DMS 273 treated with DMSO at 0.1 percent for 48 hours (cell line): ENCODE measurements around the gene B3GALT2.
A peak's percentile ranks its signal among the peaks of the same experiment; 100 is the strongest.
"Not testable (repeated sequence)": the region's sequence is repeated elsewhere in the genome, so short reads cannot be mapped to it uniquely, and the experiment has no call there.

Source experiments
- DNase-seq: peaks from one replicate; lab custom pipeline; 2025; lab: John Stamatoyannopoulos, UW

Gene B3GALT2, protein sequence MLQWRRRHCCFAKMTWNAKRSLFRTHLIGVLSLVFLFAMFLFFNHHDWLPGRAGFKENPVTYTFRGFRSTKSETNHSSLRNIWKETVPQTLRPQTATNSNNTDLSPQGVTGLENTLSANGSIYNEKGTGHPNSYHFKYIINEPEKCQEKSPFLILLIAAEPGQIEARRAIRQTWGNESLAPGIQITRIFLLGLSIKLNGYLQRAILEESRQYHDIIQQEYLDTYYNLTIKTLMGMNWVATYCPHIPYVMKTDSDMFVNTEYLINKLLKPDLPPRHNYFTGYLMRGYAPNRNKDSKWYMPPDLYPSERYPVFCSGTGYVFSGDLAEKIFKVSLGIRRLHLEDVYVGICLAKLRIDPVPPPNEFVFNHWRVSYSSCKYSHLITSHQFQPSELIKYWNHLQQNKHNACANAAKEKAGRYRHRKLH

DNA sequence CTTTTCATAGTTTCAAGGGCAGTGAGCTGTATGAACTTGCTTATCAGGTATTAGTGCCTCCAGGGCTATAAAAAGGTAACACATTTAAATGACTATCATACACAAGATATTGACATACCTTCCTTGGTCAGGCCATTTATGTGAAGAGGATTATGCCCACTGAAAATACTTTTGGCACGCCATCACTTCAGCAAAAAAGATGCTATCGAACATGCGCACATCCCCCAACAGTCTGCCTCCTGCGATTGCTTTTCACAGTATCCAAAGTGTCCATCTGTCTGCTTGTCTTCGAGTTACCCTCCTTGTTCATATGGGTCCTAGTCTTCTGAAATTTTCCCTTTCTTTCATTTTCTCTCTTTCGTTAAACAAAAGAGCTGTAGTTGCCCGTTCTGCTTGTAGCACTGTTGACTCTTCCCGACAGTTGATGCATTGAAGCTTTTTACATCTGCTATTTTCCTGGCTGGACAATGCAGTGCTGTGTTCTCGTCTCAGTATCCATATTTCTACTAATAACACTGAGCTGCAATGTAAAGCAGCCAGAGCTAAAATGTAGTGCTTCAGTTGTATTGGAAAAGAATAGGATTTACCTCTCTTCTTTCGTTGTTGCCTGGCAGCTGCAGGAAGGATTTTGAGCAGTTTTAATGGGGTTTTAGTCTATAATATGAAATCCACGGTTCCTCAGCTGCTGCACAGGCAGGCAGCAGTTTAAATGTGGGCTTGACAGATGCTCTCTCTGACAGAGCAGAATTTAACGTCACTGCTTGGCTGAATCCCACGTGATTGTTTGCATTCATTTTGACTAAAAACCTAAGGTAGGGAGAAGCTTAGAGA lies at the start of gene B3GALT2:
Gene B3GALT2 (minus strand): TSS at position 713 of the 831 bp plus-strand sequence. CDS start 5,051 bp downstream, outside the sequence.
- peak; percentile 73 for DNase-seq

DNA sequence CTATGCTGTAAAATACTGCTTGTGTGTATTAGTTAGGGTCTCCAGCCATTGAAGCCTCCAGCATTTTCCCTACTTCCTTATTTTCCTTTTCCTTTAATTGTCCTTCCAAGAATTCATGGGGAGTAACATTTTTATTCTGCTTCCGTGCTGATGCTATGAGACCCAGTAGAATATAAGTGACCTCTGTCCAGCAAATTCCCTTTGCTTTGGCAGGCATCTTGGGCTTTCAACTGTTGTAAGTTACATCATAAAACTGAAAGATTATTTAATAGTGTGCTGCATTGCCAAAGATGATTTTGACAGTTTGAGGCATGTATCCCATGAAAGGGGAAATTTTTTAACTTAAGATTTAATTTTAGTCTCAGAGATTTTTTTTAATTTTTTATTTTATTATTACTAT lies 48.1 kb upstream of the B3GALT2 start:
- no peak for DNase-seq

DNA sequence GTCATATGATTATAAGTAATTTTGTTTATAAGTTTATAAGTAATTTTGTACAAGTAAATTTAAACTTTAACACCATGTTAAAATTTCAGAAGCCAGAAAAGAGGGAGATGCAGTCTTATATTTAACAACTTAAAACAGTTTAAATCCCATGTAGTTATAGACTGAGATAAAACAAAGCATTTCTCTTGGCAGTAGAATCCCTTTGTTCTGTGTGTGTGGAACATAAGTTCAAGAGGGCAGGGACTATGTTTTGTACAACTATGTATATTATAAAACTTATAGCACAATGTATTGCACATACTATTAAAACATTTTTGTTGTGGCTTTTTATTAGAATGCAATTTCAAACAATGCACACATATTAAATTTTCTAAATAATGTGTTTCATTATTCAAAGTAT lies 44.7 kb upstream of the B3GALT2 start:
- DNase-seq: not testable (repeated sequence)

DNA sequence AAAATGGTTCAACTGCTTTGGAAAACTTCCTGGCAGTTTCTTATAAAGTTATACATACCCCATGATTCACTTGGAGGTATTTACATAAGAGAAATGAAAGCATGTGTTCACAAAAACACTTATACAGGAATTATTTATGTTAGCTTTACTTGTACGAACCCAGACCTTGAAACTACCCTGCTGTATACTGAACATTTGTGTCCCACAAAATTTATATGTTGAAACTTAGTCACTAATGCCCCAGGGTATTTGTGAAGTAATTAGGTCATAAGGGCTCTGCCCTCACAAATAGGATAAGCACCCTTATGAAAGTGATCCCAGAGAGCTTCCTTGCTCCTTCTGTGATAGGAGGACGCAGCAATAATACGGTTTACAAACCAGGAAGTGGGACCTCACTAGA lies 42.7 kb upstream of the B3GALT2 start:
- no peak for DNase-seq

DNA sequence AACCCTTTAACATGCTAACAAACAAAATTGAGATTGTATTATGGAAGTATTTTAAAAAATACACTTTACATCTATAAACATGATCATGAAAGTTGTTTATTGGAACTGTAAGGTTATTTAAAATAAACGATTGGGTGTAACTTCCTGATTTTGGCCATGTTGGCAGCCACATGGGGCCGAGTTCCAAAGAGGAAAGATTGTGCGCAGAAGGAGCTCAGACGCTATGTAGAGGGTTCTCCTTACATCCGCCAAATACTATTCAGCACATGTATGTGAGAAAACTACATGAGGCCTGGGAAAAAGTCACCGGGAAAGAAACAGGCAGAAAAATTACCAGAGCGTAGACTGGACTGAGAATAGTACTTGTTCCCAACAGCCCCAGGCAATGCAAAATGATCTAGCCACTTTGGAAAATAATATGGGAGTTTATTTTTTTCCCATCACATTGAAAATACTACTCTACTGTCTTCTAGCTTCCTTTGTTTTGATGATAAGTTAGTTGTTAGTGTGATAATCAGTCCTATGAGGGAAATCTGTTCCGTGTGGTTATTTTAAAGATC lies 35.7 kb upstream of the B3GALT2 start:
- no peak for DNase-seq

DNA sequence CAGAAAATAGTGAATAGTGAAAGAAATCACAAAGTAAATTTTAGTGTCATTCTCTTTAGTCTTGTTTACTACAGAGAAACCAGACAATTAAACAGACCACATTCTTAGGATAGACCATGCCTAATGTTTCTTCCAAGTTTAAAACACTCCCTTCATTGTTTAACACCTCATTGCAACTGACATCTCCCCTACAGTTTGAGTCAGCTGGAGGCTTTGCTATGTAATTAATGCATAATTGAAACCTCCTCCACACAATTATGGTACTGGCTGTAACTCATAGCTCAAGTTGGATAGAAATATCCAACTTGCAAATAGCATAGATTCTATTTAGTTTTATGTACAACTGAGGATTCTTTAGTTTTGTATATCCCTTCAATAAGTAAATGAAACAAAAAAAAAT lies 35.2 kb upstream of the B3GALT2 start:
- no peak for DNase-seq

DNA sequence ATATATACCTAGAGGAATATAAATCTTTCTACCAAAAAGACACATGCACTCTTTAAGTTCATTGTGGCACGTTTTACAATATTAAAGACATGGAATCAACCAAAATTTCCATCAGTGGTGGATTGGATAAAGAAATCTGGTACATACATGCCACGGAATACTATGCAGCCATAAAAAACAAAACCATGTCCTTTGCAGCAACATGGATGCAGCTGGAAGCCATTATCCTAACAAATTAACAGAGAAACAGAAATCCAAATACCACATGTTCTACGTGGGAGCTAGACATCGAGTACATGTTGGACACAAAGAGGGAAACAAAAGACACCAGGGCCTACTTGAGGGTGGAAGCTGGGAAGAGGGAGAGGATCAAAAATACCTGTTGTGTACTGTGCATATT lies 33.0 kb upstream of the B3GALT2 start:
- DNase-seq: no peak

DNA sequence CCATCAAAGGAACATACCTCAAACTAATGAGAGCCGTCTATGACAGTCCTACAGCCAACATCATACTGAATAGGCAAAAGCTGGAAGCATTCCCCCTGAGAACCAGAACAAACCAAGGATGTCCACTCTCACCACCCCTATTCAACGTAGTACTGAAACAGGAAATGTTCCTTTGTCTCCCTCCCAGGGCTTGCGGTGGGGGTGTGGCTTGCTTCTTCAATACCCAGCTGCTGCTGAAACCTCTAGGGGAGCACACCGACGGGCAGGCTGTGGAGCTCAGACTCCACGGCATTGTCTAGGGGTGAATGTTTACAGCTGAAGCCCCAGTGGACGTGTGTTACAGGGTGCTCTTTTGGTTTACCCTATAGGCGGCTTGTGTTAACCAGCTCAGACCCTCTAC lies 30.5 kb upstream of the B3GALT2 start:
- no peak for DNase-seq

DNA sequence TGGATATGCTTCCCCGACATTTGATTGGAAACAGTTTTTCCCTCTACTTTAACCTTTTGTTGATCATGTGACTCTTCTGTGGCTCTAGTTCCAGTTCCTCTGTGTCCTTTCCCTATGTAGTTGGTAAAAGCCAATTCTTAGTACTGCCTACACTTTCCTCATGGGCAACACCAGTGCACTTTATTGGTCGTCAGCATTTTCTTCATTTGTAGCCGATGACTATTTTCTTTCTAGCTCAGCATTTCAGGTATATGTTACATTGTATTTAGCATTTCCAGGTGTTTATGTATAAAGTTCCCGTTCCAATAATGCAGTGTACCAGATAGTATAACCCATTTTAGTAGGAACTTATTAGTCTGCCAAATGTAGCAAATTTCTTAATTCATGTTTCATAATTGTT lies 27.6 kb upstream of the B3GALT2 start:
- DNase-seq: no peak

DNA sequence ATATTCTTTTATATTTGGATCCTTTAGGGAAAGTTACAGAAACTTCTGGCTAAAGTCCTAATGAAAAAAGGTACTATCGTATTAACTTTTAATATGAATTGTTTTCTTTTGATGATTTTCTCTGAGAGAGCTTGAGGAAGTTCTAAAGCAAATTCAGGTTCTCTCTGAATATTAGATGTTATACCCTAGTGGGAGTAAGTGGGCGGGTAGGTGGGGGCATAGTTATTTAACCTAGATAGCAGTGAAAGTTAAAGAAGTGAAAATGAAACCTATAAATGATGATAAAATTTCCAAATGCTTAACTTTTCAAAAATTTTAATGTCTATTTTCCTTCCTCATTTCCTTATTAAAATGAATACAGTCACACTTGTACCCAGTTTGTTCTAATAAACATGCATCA lies 26.2 kb upstream of the B3GALT2 start:
- DNase-seq: no peak

DNA sequence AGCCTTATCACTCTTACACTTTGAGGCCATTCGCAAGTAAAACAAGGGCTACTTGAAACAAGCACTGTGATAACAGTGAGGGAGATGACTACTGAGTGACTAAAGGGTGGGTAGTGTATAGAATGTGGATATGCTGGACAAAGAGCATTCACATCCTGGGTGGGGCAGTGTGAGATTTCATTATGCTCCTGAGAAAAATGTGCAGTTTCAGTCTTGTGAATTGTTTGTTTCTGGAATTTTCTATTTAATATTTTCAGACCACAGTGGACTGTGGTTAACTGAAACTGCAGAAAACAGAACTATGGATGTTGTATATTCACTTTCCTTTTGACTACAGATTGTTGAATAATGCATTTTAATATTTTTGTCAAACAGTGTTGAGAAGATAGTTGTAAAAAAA lies 25.1 kb upstream of the B3GALT2 start:
- DNase-seq: no peak

DNA sequence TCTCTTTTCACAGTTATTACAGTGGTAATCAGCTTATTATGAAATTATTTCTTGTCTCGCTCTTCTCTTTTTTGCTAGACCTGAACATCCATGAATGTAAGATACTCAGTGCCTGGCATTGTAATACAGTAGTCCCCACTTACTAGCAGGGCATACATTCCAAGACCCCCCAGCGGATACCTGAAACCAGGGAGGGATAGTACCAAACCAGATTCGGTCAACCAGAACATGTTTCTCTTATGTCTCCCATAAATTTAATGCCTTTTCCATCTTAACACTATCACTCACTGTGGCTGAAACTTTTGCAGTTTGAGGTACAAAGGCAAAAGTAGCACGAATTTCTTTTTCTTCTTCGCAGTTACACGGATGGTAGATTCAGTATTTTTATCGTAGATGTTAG lies 24.6 kb upstream of the B3GALT2 start:
- no peak for DNase-seq

DNA sequence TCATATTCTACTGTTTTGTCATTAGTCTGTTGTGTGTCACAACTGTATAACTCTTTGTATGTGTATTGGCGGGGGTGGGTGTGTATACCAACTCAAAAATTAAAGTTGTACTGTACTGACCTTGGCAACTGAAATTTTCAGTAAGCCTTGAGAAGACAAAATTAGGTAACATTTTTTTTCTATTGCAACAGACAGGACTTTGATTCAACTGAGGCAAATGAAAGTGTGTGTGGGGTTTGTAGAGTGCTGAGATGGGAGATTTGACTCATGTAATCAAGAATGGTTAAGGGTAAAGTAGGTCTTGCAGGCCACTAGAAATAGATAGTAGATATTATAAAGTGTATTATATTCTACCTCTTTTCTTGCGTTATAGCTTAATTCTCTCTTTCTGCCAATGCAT lies 14.6 kb upstream of the B3GALT2 start:
- no peak for DNase-seq

DNA sequence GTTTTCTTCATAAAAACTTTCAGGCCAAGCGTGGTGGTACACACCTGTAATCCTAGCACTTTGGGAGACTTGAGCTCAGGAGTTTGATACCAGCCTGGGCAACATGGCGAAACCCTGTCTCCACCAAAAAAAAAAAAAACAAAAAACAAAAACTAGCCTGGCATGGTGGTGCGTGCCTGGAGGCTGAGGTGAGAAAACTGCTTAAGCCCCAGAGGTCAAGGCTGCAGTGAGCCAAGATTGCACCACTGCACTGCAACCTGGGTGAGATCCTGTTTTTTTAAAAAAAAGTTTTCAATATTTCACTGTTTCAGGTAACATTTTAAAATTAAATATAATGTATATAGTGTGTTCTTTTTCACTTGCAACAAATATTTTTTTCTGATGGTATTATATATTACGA lies 13.5 kb upstream of the B3GALT2 start:
- DNase-seq: no peak

DNA sequence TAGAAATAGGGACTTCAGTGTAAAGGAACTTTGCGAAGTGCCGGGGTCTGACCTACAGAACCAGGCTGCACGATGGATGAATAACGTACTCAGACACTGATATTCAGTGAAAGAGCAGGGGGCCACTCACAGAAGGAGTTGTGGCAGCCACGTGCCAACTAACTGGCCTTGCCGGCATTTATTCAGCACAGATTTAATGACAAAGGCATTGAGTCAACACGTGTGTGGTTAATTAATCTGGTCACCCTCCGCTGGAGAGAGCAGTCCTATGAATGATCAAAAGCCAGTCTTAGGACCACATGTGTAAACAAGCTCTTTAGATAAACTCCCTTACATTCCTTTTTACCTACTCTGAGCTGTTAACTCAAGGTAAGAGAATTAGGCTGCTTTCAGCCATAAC lies 6.2 kb upstream of the B3GALT2 start:
- DNase-seq: no peak

DNA sequence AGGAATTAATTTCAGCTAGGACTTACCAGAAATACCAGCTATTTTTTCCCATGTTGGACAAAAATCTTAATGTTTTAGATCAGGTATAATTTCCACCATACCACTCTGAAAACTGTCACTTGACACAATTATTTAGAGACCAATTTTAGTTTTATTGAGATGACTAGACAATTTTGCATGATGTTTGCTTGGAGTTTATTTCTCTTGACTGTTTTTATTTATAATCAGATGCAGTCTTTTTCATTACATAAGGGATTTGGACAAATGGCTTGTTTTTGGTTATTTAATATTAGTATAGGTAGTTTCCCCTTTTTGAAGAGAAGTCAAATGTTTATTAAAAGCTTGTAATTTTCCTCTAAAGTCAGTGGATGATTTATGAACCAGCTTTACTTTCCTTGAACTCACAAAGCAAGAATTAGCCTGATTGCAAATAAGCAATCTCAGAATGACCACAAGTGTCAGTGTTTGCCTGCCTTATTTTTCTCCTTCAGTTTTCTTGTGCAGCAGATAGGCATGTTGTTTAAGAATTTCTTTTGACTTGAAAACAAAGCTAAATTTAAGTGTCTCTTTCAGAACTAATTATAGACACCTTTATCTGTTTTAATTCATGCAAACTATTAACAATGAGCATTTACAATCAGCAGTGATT lies 3.8 kb upstream of the B3GALT2 start:
- no peak for DNase-seq

DNA sequence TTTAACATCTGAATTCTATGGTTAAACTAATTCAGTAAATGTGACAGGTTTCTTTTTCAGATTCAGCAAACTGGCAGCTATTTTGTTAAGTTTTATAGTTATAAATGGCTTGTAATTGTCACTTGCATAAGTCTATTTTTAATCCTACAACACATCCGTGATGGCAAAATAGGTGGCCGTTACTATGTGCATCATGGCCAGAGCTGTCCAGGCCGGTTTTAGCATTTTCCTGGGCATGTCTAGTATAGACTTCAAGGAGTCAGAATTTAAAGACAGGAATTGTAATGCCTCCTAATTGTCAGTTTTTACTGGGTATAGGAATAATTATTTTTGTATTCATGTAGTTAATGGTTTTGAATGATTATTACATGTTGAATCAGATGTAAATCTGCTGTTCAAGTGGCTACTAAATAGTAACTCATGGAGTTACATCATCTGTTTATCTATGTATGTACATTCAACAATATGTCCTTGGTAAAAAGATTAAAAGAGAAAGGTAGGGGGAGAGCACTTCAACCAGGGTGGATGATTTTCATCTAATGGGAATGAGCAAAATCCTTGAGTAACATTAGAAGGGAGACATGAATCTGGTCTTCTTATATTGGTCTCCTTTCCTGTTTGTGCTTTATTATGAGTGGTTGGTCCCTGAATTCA lies 3.2 kb upstream of the B3GALT2 start:
- no peak for DNase-seq

DNA sequence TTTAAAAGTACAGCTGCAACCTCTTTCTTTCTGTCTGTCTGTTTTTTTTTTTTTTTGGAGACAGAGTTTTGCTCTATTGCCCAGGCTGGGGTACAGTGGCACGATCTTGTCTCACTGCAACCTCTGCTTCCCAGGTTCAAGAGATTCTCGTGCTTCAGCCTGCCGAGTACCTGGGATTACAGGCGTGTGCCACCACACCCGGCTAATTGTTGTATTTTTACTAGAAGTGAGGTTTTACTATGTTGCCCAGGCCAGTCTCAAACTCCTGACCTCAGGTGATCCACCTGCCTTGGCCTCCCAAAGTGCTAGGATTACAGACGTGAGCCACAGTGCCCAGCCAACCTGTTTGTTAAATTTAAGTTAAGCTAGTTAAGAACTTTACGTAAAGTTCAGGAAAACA lies 2.5 kb upstream of the B3GALT2 start:
- not testable (repeated sequence) for DNase-seq

DNA sequence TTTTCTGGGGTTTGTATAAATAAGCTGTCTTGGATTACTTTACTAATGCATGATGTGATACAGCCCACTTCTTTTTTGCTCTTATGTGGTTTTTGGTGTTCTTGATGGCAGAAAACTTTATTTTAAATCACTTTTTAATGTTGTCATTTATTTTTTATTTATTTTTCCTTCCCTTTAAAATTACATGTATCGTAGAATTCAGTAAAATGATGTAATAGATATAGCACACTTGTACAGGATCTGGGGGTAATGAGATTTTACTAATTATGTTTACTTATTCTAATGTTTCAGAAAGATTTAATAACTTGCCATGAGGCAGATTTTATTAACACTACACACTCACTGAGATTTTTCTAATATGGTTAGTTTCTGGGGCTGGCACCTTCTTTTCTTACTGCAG lies 701 bp upstream of the B3GALT2 start:
- no peak for DNase-seq

DNA sequence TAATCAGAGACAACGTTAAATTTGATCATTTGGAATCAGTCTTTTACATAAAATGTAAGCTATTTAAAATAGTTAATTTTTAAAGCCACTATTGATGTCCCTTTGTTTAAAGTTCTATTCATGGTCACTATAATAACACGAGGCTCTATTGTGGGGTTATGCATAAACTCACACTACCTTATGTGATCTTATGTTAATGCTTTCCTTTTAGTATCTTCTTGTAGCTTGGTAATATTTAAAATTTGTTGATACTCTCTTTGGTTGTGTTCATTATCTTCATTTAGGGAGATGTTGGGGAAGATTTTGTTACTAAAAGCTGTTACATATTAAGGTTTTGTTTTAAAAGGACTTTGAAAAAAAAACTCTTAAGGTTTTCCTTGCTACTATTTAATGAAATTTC lies 1.2 kb downstream of the B3GALT2 start:
- no peak for DNase-seq

DNA sequence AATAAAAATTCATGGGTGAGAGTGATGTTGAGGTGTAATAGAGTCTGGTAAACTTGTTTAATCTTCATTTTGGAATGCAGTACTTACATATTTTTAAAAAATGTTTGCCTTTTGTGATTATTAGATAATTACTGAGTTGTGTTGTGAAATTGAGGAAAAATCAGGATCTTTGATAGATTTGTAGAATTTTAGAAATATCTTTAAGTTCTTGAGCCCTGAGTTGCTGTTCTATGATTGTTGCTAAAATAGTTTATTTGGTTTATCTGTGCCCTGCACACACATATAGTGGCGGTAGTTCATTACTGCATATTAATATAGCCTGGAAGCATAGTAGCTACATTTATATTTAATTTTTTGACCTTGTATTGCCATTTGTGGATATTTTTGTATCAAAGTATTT lies 1.6 kb downstream of the B3GALT2 start:
- no peak for DNase-seq

DNA sequence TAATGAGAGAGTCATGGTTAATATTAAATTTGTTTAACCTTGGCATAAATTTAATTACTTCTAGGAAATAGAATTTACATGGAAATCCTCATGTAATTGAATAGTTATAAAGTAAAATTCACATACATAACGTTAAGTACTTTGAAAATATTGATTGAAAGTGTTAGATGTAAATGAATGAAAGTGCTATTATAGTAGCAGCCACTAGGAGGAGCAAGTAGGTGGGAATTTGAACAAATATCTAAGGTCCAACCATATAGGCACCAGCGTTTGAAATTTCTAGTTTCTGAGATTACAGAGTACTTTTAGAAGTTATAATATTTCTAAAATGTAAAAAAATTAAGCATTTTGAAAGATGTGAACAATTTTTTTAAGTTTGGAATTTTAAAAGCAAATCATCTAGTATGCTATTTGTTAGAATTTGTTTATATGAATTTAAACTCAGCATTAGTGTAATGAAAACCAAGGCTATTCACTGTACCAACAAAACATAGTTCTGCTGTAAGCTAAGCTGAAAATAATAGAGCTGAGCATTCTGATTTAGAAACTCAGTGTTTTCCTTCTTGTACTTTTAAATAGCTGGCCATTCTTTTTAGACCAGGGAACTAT lies 3.3 kb downstream of the B3GALT2 start:
- peak; percentile 58 for DNase-seq
